ENCODE measurements around the gene ELFN1. TPM values are rescaled to one million over a fixed set of nuclear protein-coding genes. Genes with fewer than 3 reads are reported as not detected.
A peak's percentile ranks its signal among the peaks of the same experiment; 100 is the strongest.

Gene ELFN1
- total and polyA plus RNA-seq, 9 of the 15 experiments (the other 6 are each of a cell fraction or from before 2014, with no cell fraction given) = 0.04 to 0.64 (median 0.18) TPM; not detected in 2

DNA sequence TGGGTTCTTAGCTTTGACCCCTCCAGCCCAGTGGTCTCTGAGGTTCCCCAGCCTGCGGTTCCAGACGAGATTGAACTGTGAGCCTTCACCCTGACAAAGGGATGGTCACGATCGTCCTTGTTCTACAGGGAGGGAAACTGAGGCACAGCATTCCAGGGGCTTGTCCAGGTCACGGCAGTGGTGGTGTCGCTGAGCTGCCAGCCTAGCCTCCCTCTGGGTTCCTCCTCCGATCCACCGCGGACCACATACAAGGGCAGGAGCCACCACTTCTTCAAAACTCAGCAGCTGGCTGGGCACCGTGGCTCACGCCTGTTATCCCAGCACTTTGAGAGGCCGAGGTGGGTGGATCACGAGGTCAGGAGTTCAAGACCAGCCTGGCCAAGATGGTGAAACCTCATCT lies 35.8 kb downstream of the ELFN1 start:
- no peaks in the 10 kb centered on the region for H3K36me3 ChIP-seq (ENCODE audit: control insufficient read depth, insufficient read depth, low read length)
- BruUV-seq (replicated peaks) = no TSS peak
- DNase-seq (ENCODE audit: extremely low read depth in 1 of 4, low spot score in 3 of 4) (no peak), ATAC-seq (no peak), FAIRE-seq (no peak)
- H3K27ac ChIP-seq (ENCODE audit: extremely low read depth, low read depth, low read length) = no peak overlapping the region
- no peaks in the 10 kb centered on the region for H3K79me2 ChIP-seq (ENCODE audit: control insufficient read depth, insufficient read depth, low read length)
- H3K4me3 ChIP-seq = no peak overlapping the region
- 7% methylated on average over 13 of the region's 13 CpGs for WGBS (ENCODE audit: insufficient coverage, low coverage, missing lambda C conversion rate)
- ChIA-PET CTCF (ENCODE audit: low intra/inter-chr PET ratio) (no interaction called here), POLR2A (no interaction called here)
- peaks cover 9% of the 10 kb centered on the region for H3K9me3 ChIP-seq (replicated peaks; ENCODE audit: control insufficient read depth, insufficient read depth, low read depth, low read length)
- peaks cover 5 to 32% of the 10 kb centered on the region in 2 experiments; a peak in 4 of 5 replicates for H3K27me3 ChIP-seq (ENCODE audit: control insufficient read depth in 2 of 2, insufficient read depth in 2 of 2, low read length in 2 of 2)
- peaks cover 0 to 17% of the 10 kb centered on the region in 2 experiments; a peak in 1 of 5 replicates for H3K4me1 ChIP-seq (replicated peaks in 1 of 2; ENCODE audit: control insufficient read depth in 2 of 2, insufficient read depth in 2 of 2, low read length in 2 of 2)
- H3K4me2 ChIP-seq (ENCODE audit: insufficient read depth, low read length) = no peak overlapping the region
- TF ChIP-seq HMG20B (CRISPR knock-in tag; IDR thresholded peaks at IDR 0.05) (no peak), ZFPM2 (CRISPR knock-in tag; IDR thresholded peaks at IDR 0.05) (no peak), EGR1 (conservative IDR thresholded peaks at IDR 0.05) (no peak), MED1 (CRISPR knock-in tag; IDR thresholded peaks at IDR 0.05; ENCODE audit: borderline replicate concordance) (no peak), ELF1 (tag; IDR thresholded peaks at IDR 0.05) (no peak), STAT5A (IDR thresholded peaks at IDR 0.05; ENCODE audit: borderline replicate concordance, low read length) (no peak), MXI1 (IDR thresholded peaks at IDR 0.05; ENCODE audit: low read depth, low read length) (no peak), ETS2 (tag; IDR thresholded peaks at IDR 0.05; ENCODE audit: borderline replicate concordance, poor library complexity, severe bottlenecking) (no peak)
- TF ChIP-seq, protein P1, sequence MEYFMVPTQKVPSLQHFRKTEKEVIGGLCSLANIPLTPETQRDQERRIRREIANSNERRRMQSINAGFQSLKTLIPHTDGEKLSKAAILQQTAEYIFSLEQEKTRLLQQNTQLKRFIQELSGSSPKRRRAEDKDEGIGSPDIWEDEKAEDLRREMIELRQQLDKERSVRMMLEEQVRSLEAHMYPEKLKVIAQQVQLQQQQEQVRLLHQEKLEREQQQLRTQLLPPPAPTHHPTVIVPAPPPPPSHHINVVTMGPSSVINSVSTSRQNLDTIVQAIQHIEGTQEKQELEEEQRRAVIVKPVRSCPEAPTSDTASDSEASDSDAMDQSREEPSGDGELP (CRISPR knock-in tag; IDR thresholded peaks at IDR 0.05; ENCODE audit: borderline replicate concordance) = no peak
- TF ChIP-seq, protein P2, sequence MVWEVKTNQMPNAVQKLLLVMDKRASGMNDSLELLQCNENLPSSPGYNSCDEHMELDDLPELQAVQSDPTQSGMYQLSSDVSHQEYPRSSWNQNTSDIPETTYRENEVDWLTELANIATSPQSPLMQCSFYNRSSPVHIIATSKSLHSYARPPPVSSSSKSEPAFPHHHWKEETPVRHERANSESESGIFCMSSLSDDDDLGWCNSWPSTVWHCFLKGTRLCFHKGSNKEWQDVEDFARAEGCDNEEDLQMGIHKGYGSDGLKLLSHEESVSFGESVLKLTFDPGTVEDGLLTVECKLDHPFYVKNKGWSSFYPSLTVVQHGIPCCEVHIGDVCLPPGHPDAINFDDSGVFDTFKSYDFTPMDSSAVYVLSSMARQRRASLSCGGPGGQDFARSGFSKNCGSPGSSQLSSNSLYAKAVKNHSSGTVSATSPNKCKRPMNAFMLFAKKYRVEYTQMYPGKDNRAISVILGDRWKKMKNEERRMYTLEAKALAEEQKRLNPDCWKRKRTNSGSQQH (CRISPR knock-in tag; IDR thresholded peaks at IDR 0.05) = no peak
- TF ChIP-seq, protein P3, sequence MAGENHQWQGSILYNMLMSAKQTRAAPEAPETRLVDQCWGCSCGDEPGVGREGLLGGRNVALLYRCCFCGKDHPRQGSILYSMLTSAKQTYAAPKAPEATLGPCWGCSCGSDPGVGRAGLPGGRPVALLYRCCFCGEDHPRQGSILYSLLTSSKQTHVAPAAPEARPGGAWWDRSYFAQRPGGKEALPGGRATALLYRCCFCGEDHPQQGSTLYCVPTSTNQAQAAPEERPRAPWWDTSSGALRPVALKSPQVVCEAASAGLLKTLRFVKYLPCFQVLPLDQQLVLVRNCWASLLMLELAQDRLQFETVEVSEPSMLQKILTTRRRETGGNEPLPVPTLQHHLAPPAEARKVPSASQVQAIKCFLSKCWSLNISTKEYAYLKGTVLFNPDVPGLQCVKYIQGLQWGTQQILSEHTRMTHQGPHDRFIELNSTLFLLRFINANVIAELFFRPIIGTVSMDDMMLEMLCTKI (IDR thresholded peaks at IDR 0.05; ENCODE audit: partially characterized antibody) = no peak
- TF ChIP-seq, protein P4, sequence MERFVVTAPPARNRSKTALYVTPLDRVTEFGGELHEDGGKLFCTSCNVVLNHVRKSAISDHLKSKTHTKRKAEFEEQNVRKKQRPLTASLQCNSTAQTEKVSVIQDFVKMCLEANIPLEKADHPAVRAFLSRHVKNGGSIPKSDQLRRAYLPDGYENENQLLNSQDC (CRISPR knock-in tag; IDR thresholded peaks at IDR 0.05) = no peak
- in situ Hi-C loops (cut with MboI) (no loop called here), intact Hi-C loops (cut with micrococcal nuclease) (loop anchor here (10.0 kb wide), 1 partner anchor 61 kb away; no protein-coding TSS in a partner anchor)
- no peak overlapping the region for H2AFZ ChIP-seq (ENCODE audit: low read depth, low read length)
- H3K9ac ChIP-seq (ENCODE audit: insufficient read depth in 1 of 2, low read depth in 2 of 2, low read length in 2 of 2) = 0 out of 4 replicates have a peak overlapping the region, but pooled peaks of 1 of the 2 experiments have one; percentile 20
- H4K20me1 ChIP-seq (replicated peaks; ENCODE audit: control insufficient read depth, insufficient read depth, low read length) = no peaks in the 10 kb centered on the region
- no peaks in the 10 kb centered on the region for H3K9me1 ChIP-seq (ENCODE audit: control insufficient read depth, insufficient read depth, low read length)
